ENCODE measurements around the gene HNRNPD. TPM values are rescaled to one million over a fixed set of nuclear protein-coding genes. Genes with fewer than 3 reads are reported as not detected.

HNRNPD gene
- total and polyA plus RNA-seq, 10 of the 15 experiments (the other 5 are each of a cell fraction or from before 2014, with no cell fraction given), result 76.6 to 882 (median 265) TPM

DNA sequence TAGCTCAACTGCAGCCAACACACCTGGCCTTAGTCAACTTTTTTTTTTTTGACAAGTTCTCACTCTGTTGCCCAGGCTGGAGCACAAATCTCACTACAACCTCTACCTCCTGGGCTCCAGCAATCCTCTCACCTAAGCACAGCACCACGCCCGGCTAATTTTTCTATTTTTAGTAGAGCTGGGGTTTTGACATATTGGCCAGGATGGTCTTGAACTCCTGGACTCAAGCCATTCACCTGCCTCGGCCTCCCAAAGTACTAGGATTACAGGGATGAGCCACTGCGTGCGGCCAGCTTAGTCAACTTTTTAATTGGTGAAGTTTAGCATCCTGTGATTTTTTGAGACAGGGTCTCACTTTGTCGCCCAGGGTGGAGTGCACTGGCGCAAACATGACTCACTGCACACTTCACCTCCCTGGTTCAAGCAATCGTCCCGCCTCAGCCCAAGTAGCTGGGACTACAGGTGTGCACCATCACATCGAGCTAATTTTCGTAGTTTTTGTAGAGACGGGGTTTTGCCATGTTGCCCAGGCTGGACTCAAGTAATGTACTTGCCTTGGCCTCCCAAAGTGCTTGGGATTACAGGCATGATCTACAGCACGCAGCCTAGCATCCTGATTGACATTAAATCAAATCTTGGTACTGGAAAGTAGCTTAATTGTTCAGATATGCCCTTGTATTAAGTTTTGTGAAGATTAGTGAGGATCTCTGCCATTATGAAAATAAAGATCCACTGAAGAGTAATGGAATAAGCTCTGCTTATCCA, 48.2 kb upstream of the HNRNPD start:
- CTCF ChIA-PET, result no interaction called here
- intact Hi-C loops (cut with micrococcal nuclease; ENCODE audit: unreplicated experiment) (loop anchor here (10.0 kb wide), 1 partner anchor 137 kb away; no protein-coding TSS in a partner anchor), in situ Hi-C loops (cut with MboI) (loop anchor here (10.0 kb wide), 1 partner anchor 47 kb away; the partner anchor contains the start of gene HNRNPD)
- Histone ChIP-seq H3K9me3 (replicated peaks; ENCODE audit: control insufficient read depth, insufficient read depth, low read length) (no peaks in the 10 kb centered on the region), H2AFZ (ENCODE audit: control insufficient read depth, low read depth, low read length) (no peak overlapping the region), H3K4me1 (ENCODE audit: control insufficient read depth, insufficient read depth, low read length) (peaks cover 3% of the 10 kb centered on the region; the same call in 1 of the 2 replicates), H3K9ac (ENCODE audit: control insufficient read depth, insufficient read depth, low read length) (no peak overlapping the region), H3K4me3 (no peak overlapping the region), H4K20me1 (ENCODE audit: control insufficient read depth, insufficient read depth) (peaks cover 2% of the 10 kb centered on the region), H3K27ac (ENCODE audit: control insufficient read depth, insufficient read depth) (no peak overlapping the region), H3K79me2 (ENCODE audit: control insufficient read depth, insufficient read depth, low read length) (peaks cover 15% of the 10 kb centered on the region), H3K4me2 (ENCODE audit: control insufficient read depth, insufficient read depth) (no peak overlapping the region), H3K27me3 (replicated peaks in 1 of 2; ENCODE audit: control insufficient read depth in 2 of 2, insufficient read depth in 2 of 2, low read length in 1 of 2) (no peaks in the 10 kb centered on the region), H3K36me3 (ENCODE audit: control insufficient read depth in 2 of 2, insufficient read depth in 2 of 2, low read length in 1 of 2) (peaks cover 2 to 18% of the 10 kb centered on the region in 2 experiments)
- POLR2A ChIA-PET, result no interaction called here
- 81% methylated on average over 13 of the region's 13 CpGs for WGBS (ENCODE audit: insufficient coverage, insufficient replicate concordance, low lambda C conversion rate, missing lambda C conversion rate)
- SMC1A ChIA-PET (ENCODE audit: uncharacterized antibody, unreplicated experiment), result interaction anchor here (0.7 to 1.0 kb wide), 2 partner anchors 10 to 55 kb away, joined by 3 read pairs; no protein-coding TSS in a partner anchor
- DNase-seq (ENCODE audit: low read depth, low spot score) (no peak), FAIRE-seq (no peak), ATAC-seq (peak; percentile 57)
- RAD21 ChIA-PET (ENCODE audit: unreplicated experiment), result no interaction called here
- no TSS peak for BruUV-seq (replicated peaks)
- peak; percentile 90 for TF ChIP-seq POLR2AphosphoS5 (IDR thresholded peaks at IDR 0.05; ENCODE audit: low read length)
- no peak for TF ChIP-seq KDM1A (IDR thresholded peaks at IDR 0.05; ENCODE audit: borderline replicate concordance)
- no peak for TF ChIP-seq GATAD2B (conservative IDR thresholded peaks at IDR 0.05; ENCODE audit: low read depth)
- TF ChIP-seq YBX1 (IDR thresholded peaks at IDR 0.05), result no peak
- TF ChIP-seq EED (IDR thresholded peaks at IDR 0.05; ENCODE audit: low read depth), result no peak
- TF ChIP-seq SP1 (IDR thresholded peaks at IDR 0.05; ENCODE audit: low read depth, low read length), result no peak
- no peak for TF ChIP-seq CHD1 (IDR thresholded peaks at IDR 0.05; ENCODE audit: low read depth, low read length)
- TF ChIP-seq BRCA1 (IDR thresholded peaks at IDR 0.05; ENCODE audit: low read depth, low read length), result no peak
- no peak for TF ChIP-seq NR2C2 (IDR thresholded peaks at IDR 0.05; ENCODE audit: borderline replicate concordance, control insufficient read depth, insufficient read length, low read depth)
- peak; percentile 34 for TF ChIP-seq HDAC6 (IDR thresholded peaks at IDR 0.05; ENCODE audit: unreplicated experiment)
- peak; percentile 82 for TF ChIP-seq POLR2A (IDR thresholded peaks at IDR 0.05; ENCODE audit: low read depth, low read length)
- no peak for TF ChIP-seq TAF1 (IDR thresholded peaks at IDR 0.05; ENCODE audit: borderline replicate concordance, low read depth, low read length)
- TF ChIP-seq, protein P1, sequence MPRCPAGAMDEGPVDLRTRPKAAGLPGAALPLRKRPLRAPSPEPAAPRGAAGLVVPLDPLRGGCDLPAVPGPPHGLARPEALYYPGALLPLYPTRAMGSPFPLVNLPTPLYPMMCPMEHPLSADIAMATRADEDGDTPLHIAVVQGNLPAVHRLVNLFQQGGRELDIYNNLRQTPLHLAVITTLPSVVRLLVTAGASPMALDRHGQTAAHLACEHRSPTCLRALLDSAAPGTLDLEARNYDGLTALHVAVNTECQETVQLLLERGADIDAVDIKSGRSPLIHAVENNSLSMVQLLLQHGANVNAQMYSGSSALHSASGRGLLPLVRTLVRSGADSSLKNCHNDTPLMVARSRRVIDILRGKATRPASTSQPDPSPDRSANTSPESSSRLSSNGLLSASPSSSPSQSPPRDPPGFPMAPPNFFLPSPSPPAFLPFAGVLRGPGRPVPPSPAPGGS (IDR thresholded peaks at IDR 0.05; ENCODE audit: borderline replicate concordance, insufficient read depth, low read depth, low read length, poor library complexity, severe bottlenecking), result peak; percentile 80
- no peak for TF ChIP-seq DPF2 (IDR thresholded peaks at IDR 0.05)
- 0 out of 2 replicates have a peak, but pooled peaks have one; percentile 68 for TF ChIP-seq MTA3 (IDR thresholded peaks at IDR 0.05; ENCODE audit: borderline replicate concordance, low read length)
- TF ChIP-seq HDGF (IDR thresholded peaks at IDR 0.05), result no peak
- 0 out of 2 replicates have a peak, but pooled peaks have one; percentile 11 for TF ChIP-seq NFIC (IDR thresholded peaks at IDR 0.05; ENCODE audit: low read depth, low read length)
- TF ChIP-seq CBFB (IDR thresholded peaks at IDR 0.05; ENCODE audit: low read depth), result 0 out of 2 replicates have a peak, but pooled peaks have one; percentile 2
- TF ChIP-seq RCOR1 (conservative IDR thresholded peaks at IDR 0.05; ENCODE audit: low read depth, low read length), result no peak
- TF ChIP-seq, protein P2, sequence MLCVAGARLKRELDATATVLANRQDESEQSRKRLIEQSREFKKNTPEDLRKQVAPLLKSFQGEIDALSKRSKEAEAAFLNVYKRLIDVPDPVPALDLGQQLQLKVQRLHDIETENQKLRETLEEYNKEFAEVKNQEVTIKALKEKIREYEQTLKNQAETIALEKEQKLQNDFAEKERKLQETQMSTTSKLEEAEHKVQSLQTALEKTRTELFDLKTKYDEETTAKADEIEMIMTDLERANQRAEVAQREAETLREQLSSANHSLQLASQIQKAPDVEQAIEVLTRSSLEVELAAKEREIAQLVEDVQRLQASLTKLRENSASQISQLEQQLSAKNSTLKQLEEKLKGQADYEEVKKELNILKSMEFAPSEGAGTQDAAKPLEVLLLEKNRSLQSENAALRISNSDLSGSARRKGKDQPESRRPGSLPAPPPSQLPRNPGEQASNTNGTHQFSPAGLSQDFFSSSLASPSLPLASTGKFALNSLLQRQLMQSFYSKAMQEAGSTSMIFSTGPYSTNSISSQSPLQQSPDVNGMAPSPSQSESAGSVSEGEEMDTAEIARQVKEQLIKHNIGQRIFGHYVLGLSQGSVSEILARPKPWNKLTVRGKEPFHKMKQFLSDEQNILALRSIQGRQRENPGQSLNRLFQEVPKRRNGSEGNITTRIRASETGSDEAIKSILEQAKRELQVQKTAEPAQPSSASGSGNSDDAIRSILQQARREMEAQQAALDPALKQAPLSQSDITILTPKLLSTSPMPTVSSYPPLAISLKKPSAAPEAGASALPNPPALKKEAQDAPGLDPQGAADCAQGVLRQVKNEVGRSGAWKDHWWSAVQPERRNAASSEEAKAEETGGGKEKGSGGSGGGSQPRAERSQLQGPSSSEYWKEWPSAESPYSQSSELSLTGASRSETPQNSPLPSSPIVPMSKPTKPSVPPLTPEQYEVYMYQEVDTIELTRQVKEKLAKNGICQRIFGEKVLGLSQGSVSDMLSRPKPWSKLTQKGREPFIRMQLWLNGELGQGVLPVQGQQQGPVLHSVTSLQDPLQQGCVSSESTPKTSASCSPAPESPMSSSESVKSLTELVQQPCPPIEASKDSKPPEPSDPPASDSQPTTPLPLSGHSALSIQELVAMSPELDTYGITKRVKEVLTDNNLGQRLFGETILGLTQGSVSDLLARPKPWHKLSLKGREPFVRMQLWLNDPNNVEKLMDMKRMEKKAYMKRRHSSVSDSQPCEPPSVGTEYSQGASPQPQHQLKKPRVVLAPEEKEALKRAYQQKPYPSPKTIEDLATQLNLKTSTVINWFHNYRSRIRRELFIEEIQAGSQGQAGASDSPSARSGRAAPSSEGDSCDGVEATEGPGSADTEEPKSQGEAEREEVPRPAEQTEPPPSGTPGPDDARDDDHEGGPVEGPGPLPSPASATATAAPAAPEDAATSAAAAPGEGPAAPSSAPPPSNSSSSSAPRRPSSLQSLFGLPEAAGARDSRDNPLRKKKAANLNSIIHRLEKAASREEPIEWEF (IDR thresholded peaks at IDR 0.05; ENCODE audit: insufficient replicate concordance, low read depth, low read length), result no peak
